Stimulated activated CD8-positive, alpha-beta memory T cell treated with anti-CD3 and anti-CD28 coated beads, Interleukin-4, amount 100 ng/mL, for 24 hours (primary cell): Measurements from ENCODE around the gene SNX21.
A peak's percentile ranks its signal among the peaks of the same experiment; 100 is the strongest.
"Not testable (repeated sequence)": the region's sequence is repeated elsewhere in the genome, so short reads cannot be mapped to it uniquely, and the experiment has no call there.

ENCODE experiments used
- DNase-seq: peaks from one replicate; pipeline ENCODE4 v3.0.0-alpha.2; 2020; ENCODE audit warnings: low read depth

Gene SNX21

DNA sequence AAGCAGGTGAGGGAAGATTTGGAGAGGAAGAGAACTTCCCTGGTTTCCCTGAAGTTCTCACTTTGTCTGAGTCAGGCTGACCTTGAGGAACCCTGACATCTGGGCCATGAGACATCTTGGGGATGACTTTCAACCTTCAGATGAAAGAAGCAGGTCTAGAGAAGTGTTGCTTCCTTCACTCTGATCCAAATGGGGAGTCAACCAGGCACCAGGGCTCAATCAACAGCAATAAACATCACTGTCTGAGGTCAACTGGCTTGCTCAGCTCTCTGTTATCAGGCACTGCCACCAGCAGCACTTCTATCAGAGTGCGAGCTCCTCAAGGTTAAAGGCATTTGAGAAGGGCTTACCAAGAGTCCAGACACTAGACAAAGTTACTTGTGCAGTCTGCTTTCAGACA is 17.3 kb downstream of the SNX21 start:
- no peak for DNase-seq

GRCh38 chr20:45851501-45851900 is 17.9 kb downstream of the SNX21 start:
- DNase-seq, result no peak

- DNase-seq, result no peak
These were observed 18.7 kb downstream of the SNX21 start for GRCh38 chr20:45852326-45852725.

DNA sequence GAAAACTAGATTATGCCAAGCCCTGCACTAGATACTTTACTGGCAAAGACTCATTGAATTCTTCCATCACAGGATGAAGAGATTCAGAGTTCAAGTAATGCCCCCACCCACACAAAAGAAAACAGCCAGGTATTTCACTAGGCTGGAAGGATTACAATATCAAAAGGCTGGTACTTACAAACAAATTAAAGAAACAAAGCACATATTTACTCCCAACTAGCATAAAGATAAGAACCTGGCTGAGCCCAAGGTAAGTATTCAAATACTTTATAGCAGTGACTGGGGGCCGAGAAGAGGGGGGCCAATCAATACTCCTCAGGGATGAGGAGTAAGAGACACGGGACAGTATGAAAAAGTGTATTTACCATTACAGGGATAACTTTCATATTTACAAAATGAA is 19.9 kb downstream of the SNX21 start:
- no peak for DNase-seq

DNA sequence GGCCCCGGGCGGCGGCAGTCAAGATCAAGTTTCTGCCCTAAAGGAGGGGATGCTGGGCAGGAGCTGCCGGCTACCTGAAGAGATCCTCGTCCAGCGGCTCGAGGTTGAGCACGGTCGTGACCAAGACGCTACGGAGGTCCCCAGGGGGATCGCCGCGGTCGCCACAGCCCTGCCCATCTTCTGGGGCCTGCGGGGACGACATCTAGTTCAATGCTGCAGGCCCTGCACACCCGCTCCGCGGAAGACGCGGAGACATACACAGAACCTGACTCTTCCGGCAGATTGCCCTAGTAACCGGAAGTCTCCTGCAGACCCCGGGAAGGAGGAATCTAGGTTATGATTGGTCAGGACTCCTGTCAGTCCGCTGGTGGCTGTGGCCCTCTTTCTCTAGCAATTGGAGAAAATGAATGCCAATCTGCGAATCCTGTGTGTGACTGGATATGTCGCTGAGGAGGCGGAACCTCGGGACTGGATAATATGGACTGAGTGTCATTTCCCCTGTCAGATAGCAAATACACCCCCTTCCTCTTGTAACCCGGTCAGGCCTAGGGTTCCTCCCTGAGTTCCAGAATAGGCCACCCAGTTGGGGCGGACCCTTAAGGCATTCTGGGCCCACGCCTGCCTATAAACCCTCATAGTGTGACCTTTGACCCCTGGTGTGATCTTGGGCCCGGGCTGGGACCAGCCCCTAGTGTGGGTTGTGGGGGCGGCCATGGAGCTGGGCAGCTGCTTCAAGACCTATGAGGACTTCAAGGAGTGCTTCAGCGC is 23.7 kb downstream of the SNX21 start, which contains the start of the genes ACOT8 and ZSWIM3:
Gene ACOT8, minus strand, starts transcription at position 279 of the 768 bp plus-strand sequence. Its CDS starts 77 bp downstream, at position 202.
Gene ZSWIM3, plus strand, starts transcription at position 501 of the 768 bp plus-strand sequence. Its CDS starts 212 bp downstream, at position 713.
- peak; percentile 82 for DNase-seq

DNA sequence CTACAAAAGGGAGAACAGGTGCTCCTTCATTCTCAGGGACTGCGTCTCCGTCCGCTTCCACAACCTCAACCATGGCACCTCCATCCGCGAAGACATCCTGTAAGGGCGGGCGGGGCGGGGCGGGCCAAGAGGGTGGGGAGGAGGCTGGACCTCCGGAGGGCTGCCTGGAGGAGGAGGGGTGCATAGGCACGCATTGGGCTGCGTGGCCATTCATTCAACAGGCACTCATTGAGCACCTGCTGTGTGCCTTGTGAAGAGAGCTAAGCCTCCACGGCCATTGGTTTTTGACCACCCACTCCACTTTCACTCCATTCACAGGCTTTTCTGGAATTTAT is 24.2 kb downstream of the SNX21 start:
- DNase-seq, result peak; percentile 16

DNA sequence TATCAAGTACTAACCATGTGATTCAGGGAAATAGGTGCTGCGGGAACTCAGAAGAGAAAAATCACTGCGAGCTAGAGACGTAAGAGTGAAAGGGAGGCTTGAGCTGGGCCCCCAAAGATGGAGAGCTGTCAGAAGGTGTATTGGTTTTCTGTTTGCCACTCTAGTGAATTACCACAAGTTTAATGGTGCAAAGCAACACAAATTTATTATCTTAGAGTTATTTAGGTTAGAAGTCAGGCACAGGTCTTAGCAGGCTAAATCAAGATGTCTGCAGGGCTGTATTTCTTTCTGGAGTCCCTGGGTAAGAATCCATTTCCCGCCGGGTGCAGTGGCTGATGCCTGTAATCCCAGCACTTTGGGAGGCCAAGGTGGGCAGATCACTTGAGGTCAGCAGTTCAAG is 26.3 kb downstream of the SNX21 start:
- DNase-seq, result no peak

GRCh38 chr20:45860560-45861220 is 27.1 kb downstream of the SNX21 start:
- DNase-seq, result no peak

DNA sequence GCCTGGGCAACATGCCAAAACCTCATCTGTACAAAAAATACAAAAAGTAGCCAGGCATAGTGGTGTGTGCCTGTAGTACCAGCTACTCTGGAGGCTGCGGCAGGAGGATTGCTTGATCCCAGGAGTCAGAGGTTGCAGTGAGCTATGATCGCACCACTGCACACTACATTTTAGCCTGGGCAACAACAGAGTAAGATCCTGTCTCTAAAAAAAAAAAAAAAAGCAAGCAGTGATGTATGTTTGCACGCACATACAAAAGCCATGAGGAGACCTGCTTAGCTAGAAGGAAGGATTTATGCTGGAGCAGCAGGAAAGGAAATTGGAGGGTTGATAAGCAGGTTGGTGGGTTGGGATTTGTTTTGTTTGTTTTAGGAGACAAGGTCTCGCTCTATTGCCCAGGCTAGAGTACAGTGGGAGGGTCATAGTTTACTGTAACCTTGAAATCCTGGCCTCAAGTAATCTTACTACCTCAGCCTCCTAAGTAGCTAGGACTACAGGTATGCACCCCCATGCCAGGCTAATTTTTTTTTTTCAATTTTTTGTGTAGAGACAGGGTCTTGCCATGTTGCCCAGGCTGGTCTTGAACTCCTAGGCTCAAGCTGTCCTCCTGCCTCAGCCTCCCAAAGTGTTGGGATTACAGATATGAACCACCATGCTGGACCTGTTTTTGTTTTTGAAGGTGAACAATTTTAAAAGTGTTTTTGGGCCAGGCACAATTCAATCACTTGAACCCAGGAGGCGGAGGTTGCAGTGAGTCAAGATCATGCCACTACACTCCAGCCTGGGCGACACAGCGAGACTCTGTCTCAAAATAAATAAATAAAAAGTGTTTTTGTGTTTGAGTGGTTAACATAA is 27.8 kb downstream of the SNX21 start:
- no peak for DNase-seq

- DNase-seq, result no peak
These were observed 30.2 kb downstream of the SNX21 start for GRCh38 chr20:45863543-45864470.

DNA sequence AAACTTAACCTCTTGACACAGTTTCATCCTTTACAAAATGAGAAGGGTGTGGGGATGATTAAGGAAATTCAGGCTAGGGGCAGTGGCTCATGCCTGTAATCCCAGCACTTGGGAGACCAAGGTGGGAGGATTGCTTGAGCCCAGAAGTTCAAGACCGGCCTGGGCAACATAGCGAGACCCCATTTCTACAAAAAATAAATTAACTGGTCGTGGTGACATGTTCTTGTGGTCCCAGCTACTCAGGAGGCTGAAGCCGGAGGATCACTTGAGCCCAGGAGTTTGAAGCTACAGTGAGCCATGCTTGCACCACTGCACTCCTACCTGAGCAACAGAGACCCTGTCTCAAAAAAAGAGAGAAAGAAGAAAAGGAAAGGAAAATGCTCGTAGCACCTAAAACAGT is 32.9 kb downstream of the SNX21 start:
- DNase-seq, result no peak

- no peak for DNase-seq
These were observed 33.7 kb downstream of the SNX21 start for GRCh38 chr20:45867136-45867818.

GRCh38 chr20:45867819-45868176 is 34.2 kb downstream of the SNX21 start:
- DNase-seq, result no peak

GRCh38 chr20:45872626-45873025 is 39.0 kb downstream of the SNX21 start:
- no peak for DNase-seq

GRCh38 chr20:45873409-45874103 is 40.0 kb downstream of the SNX21 start:
- DNase-seq, result no peak

- DNase-seq, result not testable (repeated sequence)
These were observed 40.5 kb downstream of the SNX21 start for GRCh38 chr20:45874104-45874481.

GRCh38 chr20:45874576-45874975 is 41.0 kb downstream of the SNX21 start:
- no peak for DNase-seq

- no peak for DNase-seq
These were observed 44.6 kb downstream of the SNX21 start for GRCh38 chr20:45878076-45878761.

- DNase-seq, result peak; percentile 98
These were observed 47.6 kb downstream of the SNX21 start, which contains the start of gene ZSWIM1 for GRCh38 chr20:45880988-45881788. TSS of gene ZSWIM1 (plus strand) at chr20:45881227. CDS start at chr20:45882593, 1,366 bp downstream.
